HEK293T (cell line): ENCODE results near the gene CREB5.

Source experiments
- ARNT ChIP-seq: fragments of 450-650 bp; IDR thresholded peaks from 2 replicates; pipeline ENCODE4 v1.6.1; 2017; ENCODE audit warnings: mild to moderate bottlenecking
- CTBP1 ChIP-seq: fragments of 450-650 bp; IDR thresholded peaks from 2 replicates; pipeline ENCODE4 v1.6.1; 2016; ENCODE audit warnings: borderline replicate concordance
- ELF4 ChIP-seq: fragments of 450-650 bp; IDR thresholded peaks from 2 replicates; pipeline ENCODE4 v1.6.1; 2017; ENCODE audit warnings: antibody characterized with exemption
- FOXA1 ChIP-seq: fragments of 450-650 bp; IDR thresholded peaks from 2 replicates; pipeline ENCODE4 v1.6.1; 2016; ENCODE audit warnings: mild to moderate bottlenecking
- FOXK2 ChIP-seq: fragments of 450-650 bp; IDR thresholded peaks from 2 replicates; pipeline ENCODE4 v1.6.1; 2016; ENCODE audit warnings: mild to moderate bottlenecking
- FOXM1 ChIP-seq: fragments of 450-650 bp; IDR thresholded peaks from 2 replicates; pipeline ENCODE4 v1.6.1; 2017; ENCODE audit warnings: mild to moderate bottlenecking, borderline replicate concordance
- HDGF ChIP-seq: fragments of 450-650 bp; IDR thresholded peaks from 2 replicates; pipeline ENCODE4 v1.6.1; 2017; ENCODE audit warnings: antibody characterized with exemption, borderline replicate concordance
- LEF1 ChIP-seq: fragments of 450-650 bp; IDR thresholded peaks from 2 replicates; pipeline ENCODE4 v1.6.1; 2017; ENCODE audit warnings: mild to moderate bottlenecking, borderline replicate concordance
- SP1 ChIP-seq: fragments of 450-650 bp; IDR thresholded peaks from 2 replicates; pipeline ENCODE4 v1.6.1; 2017
- SUZ12 ChIP-seq: fragments of 450-650 bp; IDR thresholded peaks from 2 replicates; pipeline ENCODE4 v1.6.1; 2016; ENCODE audit warnings: mild to moderate bottlenecking
- ZNF384 ChIP-seq: fragments of 450-650 bp; IDR thresholded peaks from 2 replicates; pipeline ENCODE4 v1.6.1; 2016

DNA sequence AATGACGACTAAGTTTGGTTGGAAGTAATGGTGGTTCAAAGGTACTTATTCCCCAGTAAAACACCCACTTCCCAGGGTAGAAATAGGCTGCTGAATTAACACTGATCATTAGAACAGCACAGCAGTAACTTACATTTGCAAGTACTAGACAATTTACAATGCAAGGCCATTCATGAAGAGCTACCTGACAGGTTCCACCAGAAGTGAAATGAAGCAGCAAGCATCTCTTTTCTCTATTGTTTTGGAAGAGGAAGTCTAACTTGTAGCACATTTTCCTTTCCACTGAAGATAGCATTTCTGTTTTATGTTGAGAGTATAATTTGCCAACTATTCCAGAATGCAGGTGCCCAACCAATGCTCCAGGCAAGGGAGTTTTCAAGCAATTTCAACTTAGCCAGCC, 145.9 kb downstream of the CREB5 start:
- TF ChIP-seq ARNT (no peak), SUZ12 (no peak), SP1 (no peak), CTBP1 (no peak), ZNF384 (no peak), ELF4 (no peak), HDGF (no peak), FOXA1 (no peak), FOXK2 (no peak), LEF1 (no peak), FOXM1 (no peak)
